Body of pancreas (tissue), 4 donors: Measurements from ENCODE around the gene MRTFB.
"Not testable (repeated sequence)": the region's sequence is repeated elsewhere in the genome, so short reads cannot be mapped to it uniquely, and the experiment has no call there.

ENCODE experiments used
- POLR2A ChIP-seq, 3 donors: fragments of 450-650 bp; IDR thresholded peaks; one replicate each; pipeline ENCODE4 v1.6.1; 2016; ENCODE audit warnings: antibody characterized with exemption in 3 of 3, mild to moderate bottlenecking in 2 of 3
- TF ChIP-seq, protein P1 (sequence below), 7 experiments: fragments of 450-650 bp in 4 of 7; fragments of 200-600 bp in 3 of 7; sonication (generic) in 3 of 7; IDR thresholded peaks; one replicate each; pipeline ENCODE4 v1.5.1; 2016 to 2019; ENCODE audit warnings: antibody characterized with exemption in 7 of 7

DNA sequence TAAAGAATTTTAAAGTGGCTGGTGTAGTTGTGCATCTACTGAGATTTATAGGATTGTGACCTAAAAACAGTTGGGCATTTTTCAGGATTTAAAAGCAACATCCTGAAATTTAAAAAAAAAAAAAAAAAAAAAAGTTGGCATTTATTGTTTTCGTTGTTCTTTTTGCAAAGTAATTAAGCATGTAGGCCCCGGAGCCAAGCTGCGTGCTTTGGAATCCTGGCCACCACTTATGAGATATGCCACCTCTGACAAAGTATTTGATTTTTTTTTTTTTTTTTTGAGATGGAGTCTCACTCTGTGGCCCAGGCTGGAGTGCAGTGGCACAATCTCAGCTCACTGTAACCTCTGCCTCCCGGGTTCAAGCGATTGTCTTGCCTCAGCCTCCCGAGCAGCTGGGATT, 112.8 kb downstream of the MRTFB start:
- TF ChIP-seq, protein P1, sequence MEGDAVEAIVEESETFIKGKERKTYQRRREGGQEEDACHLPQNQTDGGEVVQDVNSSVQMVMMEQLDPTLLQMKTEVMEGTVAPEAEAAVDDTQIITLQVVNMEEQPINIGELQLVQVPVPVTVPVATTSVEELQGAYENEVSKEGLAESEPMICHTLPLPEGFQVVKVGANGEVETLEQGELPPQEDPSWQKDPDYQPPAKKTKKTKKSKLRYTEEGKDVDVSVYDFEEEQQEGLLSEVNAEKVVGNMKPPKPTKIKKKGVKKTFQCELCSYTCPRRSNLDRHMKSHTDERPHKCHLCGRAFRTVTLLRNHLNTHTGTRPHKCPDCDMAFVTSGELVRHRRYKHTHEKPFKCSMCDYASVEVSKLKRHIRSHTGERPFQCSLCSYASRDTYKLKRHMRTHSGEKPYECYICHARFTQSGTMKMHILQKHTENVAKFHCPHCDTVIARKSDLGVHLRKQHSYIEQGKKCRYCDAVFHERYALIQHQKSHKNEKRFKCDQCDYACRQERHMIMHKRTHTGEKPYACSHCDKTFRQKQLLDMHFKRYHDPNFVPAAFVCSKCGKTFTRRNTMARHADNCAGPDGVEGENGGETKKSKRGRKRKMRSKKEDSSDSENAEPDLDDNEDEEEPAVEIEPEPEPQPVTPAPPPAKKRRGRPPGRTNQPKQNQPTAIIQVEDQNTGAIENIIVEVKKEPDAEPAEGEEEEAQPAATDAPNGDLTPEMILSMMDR (IDR thresholded peaks at IDR 0.05), result not testable (repeated sequence)
- TF ChIP-seq POLR2A (IDR thresholded peaks at IDR 0.05), result not testable (repeated sequence)
